Activated T-cell treated with anti-CD3 and anti-CD28 coated beads for 24 hours (primary cell): ENCODE measurements around the gene BIRC7.
"Not testable (repeated sequence)": the region's sequence is repeated elsewhere in the genome, so short reads cannot be mapped to it uniquely, and the experiment has no call there.

Experiments
- DNase-seq: peaks from one replicate; pipeline ENCODE4 v3.0.0-alpha.2; 2020; ENCODE audit warnings: low read depth

Gene BIRC7

DNA sequence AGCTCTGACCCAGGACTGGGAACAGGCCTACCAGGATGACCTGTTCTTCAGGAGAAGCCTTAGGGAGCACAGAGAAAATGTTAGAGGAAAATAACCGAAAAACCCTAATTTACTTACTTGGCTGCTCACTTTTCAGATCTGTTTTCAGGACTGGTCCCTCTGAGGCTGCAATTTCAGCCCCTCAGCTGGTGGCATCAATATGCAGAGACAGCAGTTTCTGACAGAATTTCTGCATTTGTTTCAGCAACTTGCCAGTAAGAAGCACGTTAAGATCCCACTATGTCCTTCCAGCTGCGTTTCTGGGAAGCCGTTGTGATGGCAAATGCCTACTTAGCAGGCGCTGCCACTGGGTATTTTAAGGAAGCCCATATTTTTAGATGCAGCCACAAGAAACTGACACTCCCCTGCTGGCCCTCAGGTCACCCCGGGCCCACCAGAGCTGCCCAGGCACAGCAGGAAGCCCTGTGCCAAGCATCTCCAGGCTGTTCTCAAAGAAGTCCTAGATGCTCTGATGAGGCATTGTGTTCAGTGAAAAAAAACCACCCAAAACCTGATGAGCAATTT, 27.3 kb upstream of the BIRC7 start:
- DNase-seq, result no peak

DNA sequence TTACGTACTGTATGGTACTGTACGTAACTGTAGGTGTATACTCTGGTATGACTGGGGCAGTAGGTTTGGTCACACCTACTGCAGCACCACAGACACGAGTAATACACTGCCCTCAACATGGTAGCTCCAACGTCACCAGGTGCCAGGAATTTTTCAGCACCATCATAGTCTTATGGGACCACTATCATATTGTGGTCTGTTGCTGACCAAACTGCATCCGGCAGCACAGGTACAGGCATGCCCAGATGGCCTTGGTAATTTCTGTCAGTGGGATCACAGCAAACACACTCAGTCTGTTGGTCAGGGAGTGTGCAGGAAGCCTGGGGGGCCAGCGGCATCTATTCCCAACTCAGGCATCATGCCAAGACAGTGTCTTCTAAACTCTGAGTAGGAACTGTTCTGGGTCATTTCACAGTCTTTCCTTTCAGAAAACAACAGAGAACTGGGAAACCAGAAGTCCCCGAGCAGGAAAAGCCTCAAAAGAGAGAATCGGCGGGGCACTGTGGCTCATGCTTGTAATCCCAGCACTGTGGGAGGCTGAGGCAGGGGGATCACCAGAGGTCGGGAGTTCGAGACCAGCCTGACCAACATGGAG, 25.6 kb upstream of the BIRC7 start:
- no peak for DNase-seq

DNA sequence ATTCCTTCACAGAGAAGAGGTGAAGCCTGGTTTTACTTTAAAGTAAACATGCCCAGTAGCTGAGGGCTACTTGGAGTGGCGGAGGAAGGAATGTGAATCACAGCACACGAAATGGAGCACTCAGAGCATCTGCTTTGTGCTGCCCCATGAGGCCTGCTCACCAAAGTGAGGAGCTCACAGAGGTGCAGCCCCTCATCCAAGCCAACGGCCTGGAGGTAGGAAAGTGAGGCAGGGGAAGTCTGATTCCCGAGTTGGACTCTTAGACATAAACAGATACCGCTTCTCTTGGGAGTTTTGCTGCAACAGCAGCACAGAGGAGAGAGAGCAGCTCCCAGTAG, 23.3 kb upstream of the BIRC7 start:
- DNase-seq, result no peak

DNA sequence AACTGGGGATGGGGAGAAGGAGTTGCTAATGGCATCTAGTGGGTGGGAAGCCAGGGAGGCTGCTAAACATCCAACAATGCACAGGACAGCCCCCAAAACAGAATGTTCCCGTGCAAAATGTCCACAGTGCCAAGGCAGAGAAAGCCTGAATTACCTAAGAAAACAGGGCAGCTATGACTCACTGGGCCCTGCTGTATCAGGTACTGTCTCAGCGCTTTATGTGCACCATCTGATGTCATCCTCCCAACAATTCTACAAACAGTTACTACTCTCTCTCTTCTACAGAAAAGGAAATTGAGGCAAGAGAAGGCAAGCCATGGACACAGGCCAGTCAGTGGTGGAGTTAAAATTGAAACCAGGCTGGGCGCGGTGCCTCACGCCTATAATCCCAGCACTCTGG, 22.9 kb upstream of the BIRC7 start:
- DNase-seq, result no peak

DNA sequence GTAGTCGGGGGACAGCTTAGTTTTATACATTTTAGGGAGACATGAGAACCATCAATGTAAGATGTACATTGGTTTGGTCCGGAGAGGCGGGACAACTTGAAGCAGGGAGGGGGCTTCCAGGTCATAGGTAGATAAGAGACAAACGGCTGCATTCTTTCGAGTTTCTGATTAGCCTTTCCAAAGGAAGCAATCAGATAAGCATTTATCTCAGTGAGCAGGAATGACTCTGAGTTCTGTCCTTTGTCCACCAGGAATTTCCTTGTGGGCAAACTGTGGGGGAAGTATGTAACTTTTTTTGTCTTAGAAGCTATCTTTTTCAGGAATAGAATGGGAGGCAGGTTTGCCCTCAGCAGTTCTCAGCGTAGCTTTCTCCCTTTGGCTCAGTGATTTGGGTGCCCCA, 21.2 kb upstream of the BIRC7 start:
- no peak for DNase-seq

DNA sequence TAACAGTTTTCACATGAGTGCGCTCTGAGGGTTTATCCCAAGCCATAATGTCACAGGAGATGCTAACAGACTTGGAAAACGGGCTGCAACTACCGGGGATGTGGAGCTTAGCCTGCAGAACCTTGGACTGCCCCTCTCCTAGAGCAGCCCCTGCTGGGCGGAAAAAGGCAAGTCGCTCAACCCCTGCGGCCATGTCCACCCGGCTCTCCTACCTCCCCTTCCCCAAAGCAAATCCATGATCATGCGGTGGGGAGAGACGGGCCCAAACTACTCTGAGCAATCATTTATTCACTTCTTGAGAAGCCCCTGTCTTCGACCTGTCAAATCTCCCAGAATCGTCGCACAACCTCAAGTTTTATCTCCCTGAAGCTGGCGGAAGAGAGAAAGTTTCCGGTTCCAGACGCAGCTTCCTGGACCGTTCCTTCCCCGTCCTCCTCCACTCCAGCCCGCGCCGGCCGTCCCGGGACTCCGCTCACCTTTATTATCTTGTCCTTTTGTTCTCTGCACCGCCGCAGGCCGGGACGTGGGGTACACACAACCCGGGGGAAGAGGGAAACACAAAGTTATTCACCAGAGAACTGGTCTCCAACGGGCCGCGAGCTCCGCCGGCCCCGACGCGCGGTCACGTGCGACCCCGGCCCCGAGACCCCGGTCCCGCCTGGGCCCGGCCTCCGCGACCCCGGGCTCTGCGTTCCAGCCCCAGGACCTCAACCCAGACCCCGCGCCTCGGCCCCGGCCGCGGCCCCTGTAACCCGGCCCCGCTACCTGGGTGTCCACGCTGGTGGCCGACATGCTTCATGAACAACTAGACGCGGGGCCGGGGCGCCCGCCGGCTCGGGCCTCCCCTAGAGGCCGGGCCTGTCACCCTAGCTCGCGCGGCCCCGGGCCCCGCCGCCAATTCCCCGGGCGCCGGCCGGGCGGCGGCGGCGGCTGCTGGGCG, 20.3 kb upstream of the BIRC7 start:
- DNase-seq, result no peak

DNA sequence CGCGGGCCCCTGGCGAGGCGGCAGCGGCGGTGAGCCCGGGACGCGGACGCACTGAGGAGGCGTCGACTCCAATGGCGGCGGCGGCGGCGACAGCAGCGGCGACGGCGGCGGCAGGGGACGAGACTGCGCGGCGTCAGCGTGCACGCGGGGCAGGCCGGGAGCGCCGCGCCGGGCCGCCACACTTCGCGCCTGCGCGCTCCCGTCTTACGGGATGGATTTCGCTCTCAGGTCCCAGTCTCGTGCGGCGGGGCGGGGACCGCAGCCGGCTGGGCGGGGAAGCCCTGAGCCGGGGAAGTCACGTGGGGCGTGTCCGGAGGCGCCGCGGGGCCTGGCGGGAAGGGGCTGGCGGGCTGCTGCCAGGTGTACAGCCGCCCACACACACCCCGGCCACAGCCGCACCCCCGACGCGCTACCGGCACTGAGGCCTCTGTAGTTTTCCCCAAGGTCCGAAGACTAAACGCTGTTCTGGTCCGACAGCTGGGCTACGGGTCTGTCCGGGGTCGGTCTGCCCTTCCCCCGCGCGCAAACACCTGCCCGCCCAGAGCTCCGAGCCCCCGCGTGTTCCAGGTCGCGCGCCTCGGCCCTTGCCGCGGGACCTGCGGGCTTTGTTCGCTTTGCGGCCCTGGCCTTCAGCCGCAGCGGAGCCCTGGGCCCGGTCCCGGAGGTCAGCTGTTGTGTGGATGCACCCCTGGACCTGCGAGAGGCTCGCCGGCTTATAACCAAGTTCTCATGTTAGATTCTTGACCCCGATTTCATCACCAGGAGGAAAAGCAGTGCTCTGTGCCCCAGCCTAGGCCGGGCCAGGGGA, 19.5 kb upstream of the BIRC7 start, which contains the start of gene YTHDF1:
TSS of gene YTHDF1 (minus strand) at position 91 of the 808 bp plus-strand sequence. CDS start 239 bp downstream, outside the sequence.
- peak; percentile 95 for DNase-seq

DNA sequence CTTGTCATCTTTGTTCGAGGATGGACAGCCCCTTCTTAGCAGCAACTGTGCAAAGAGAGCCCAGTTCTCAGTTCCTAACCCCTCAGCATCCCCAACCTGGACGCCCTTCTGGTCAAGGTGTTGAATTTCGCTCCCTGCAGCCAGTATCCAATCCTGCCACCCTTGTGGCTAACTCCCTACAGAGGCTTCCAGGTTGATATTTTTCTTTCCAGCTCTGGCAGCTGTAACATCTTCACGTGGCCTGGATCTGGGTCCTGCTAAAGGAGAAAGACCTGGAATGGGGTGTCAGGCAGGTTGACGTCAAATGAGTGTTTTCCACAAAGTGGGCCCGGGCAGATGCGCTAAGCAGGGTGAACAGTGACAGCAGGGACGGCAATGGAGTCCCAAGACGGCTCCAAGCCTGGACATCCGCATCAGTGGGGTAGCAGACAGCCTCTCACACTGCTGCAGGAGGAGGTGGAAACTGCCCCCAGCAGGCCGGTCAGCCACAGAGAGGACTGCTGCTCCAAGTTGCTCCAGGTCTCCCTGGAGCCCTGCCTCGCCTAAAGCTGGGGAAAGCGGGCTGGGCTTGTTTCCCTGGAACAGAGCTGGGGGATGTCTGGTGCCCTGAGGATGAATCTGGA, 18.7 kb upstream of the BIRC7 start:
- no peak for DNase-seq

DNA sequence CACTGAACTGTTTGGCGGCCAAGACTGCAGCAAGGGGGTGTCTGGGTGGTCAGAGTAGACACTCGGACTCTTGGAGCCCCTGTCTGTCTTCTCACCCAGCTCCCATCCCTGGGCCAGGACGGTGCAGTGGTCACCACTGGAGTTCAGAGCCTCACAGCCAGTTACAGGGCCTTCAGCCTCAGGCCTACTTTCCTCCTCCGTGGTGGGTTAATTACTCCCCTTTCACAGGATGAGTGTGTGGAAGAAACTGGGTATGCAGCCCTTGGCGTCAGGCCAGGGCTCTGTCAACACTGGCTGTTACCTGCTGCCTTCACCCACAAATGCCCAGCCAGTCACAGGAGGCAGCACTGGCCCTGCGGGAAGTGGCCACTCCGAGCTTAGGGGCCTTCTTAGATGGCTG, 18.0 kb upstream of the BIRC7 start:
- no peak for DNase-seq

DNA sequence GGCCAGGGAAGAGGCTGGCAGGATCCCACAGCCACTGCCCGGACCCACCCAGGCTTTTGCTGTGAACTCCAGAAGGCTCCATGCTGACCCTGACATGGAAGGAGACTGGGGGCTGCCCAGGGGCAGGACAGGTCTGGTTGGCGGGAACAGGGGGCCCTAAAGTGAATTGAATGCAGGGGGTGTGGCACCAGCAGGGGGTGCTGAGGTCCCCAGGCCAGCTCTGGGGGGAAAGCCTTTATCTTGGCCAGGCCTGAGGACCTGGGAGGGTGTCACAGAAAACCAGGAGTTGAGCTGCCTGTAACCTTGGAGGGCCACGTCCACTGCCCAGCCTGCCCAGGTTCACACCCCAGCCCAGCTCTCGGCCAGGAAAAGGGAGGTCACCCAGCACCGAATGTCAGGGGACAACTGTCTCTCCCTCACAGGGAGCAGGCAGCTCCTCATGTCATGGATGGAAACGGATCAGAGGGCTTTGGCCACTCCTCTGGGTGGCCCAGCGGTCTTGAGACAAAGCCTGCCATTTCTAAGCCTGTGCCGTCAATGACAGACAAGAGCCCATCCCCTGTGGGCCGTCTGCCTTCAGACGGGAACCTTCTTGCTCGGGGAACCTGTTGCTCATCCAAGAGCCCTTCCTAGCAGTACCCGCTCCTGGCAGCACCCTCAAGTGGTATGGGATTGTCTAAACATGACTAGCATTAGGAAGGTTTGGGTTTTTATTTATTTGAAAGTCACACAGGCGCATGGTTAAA, 16.8 kb upstream of the BIRC7 start:
- no peak for DNase-seq

DNA sequence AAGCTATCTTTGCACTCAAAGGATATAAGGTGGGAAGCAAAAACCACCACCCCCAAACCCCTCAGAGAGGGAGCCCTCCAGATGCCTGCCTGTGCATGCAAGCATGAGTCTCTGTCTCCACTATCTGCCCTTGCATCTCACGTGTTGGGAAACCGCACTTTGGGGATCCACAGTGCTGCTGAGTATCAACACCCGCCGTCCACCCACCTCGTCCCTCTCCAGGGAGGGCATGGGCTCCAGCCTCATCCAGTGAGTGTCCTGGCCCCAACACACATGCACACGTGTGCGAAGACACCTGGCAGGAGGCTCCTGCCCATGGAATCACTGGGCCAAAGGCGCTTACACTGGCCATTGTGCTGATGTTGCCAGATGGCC, 16.3 kb upstream of the BIRC7 start:
- no peak for DNase-seq

DNA sequence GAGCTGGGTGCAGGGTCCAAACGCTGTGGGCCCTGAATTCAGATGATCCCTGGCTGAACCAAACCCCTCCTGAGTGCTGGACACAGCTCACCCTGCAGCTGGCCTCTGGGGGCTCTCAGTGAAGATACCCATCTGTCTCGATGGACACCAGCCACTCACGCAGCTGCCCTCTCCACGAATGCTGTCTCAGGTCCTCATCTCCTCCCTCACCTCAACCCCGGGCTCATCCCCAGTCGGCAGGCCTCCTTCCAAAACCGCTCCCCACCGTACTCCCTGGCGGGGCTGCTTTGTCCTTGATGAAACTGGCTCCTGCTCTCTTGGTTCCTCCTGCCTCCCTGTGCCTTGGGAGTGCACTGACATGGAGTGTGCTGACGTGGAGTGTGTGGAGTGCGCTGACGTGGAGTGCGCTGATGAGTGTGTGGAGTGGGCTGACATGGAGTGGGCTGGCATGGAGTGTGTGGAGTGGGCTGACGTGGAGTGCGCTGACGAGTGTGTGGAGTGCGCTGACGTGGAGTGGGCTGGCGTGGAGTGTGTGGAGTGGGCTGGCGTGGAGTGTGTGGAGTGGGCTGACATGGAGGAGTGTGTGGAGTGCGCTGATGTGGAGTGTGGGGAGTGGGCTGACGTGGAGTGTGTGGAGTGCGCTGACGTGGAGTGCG, 15.7 kb upstream of the BIRC7 start:
- no peak for DNase-seq

DNA sequence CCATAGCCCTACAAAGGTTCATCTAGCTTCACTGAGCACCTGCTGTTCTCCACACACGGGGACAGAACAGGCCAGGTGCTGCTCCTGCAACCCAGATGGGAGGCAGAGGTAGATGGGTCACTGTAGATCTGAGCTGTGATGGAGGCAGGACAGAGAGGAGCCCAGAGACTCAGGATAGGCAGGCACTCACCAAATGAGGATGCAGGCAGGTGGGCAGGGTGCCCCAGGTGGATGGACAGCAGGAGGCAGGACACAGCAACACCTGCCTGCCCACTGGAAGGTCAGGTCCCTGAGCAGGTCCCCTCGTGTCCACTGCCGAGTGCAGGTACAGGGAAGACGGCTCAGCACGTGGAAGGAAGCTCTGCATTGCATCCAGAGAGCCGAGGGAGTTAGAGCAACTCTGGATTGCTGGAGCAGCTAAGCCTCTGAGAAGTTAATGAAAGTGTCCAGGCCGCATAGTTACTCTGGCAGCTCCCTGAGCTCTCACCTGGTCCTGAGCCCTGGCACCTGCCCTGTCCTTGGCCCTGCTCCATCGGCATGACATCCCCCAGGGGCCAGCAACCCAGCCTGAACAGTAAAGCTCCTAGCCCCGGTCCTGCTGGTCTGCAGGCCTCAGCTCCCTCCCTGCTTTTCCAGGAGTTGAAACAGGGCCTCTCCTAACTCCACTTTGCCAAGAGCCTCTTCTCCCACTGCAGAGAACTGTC, 14.9 kb upstream of the BIRC7 start:
- DNase-seq, result no peak

DNA sequence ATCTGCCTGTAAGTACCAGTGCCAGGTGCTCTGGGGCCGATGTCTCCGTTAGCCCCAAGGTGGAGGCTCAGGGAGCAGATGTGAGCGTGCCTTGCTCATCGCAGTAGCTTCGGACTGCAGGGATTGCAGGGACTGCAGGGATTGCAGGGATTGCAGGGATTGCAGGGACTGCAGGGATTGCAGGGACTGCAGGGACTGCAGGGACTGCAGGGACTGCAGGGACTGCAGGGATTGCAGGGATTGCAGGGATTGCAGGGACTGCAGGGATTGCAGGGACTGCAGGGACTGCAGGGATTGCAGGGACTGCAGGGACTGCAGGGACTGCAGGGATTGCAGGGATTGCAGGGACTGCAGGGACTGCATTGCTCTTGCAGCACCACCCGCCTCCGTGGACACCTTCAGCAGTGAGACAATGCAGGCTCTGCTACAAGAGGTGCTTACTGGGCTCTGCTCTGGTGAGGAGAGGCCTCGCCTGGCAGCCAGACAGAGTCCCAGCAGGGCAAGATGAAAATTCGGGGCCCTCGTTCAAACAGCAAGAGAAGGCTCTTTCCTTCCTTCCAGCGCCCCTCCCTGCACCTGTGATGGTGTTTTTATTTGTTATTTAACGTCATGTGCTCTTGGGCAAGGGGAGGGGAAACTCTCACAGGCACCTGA, 14.2 kb upstream of the BIRC7 start:
- not testable (repeated sequence) for DNase-seq

DNA sequence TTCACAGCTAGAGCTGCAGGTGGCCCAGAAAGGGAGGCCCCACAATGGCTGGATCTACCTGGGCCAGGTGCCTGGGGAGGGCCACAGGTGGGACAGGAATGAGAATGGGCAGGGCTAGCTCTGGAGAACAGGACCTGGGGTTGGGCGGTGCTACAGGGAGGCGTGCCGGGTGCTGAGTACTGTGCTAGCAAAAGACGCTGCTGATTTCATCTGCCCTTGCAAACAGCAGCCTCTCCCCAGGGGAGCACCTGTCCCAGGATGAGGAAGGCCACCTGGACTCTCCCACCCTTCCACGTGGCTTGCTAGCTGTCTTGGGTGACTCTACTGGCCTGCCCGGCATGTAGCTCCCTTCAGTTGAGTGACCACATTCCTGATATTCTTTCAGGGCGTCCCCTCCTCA, 13.2 kb upstream of the BIRC7 start:
- DNase-seq, result no peak

DNA sequence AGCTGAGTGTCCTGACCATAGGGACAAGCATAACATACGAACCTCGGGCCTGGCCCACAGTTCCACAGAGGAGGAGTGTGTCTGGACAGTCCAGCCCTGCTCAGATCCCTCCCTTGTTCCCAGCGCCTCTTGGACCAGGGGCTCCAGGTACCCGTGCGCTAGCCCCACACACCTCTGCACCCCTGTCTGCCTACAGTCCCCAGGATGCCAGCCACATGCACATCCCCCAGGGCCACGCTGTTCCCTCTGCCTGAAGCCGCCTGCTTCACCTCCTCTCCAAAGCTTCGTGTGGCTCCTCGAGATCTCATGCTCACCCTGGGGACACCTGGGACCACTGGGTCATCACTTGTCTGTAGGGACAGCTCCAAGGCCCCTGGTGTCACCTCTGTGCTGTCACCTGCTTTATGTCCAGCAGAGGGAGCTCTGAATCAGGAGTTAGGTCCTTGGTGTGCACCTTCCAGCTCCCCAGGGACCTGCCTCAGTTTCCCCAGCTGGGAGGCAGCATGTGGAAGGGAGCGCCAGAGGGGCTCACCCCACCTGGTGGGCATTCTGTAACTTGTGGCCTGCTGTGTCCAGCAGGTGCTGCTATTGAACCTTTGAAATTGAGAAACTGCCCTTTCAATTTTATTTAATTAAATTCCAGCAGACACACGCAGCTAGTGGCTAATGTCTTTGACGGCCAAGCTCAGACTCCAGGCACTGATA, 12.4 kb upstream of the BIRC7 start:
- DNase-seq, result peak; percentile 38

DNA sequence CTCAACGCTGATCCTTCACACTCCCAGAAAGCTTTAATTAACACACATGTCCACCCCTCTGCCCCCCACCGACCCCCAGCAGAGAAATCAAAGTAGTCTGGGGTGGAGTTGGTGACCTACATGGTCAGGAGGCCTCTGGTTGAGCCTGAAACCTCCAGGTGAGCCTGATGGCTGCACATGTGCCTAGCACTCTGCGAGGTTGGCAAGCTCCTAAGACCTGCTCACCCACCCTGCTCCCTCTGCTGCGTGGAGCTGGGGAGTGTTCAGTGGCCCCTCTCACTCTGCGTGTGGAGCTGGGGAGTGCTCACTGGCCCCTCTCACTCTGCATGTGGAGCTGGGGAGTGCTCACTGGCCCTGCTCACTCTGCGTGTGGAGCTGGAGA, 11.9 kb upstream of the BIRC7 start:
- no peak for DNase-seq

DNA sequence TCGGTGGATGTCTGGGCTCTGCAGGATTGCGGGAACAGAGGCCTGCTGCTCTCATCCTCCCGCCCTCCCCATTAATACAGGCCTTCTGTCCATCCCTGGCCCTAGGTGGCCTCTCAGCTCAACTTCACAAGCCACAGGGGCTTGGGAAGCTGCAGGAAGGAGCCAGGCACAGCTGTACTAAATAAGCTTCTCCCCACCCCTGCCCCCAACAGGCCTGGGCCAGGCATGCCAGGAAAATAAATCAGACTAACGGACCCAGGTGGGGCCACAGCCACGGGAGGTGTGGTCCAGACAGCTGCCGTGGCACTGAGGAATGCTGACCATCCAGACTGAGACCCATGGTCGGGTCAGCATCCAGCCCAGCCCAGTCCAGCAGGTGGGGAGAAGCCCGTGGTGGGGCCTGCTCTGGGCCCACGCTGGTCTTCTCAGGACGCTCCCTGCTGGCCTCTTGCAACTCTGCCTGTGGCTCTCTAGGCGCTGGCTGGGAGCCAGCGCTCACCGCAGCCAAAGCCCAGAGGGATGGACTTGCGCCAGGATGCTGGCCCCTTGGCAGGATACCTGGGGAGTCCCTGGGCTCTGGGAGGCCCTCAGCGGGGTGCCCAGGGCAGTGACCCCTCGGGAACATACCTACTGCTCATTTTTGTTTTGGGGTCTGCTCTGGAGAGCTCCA, 11.2 kb upstream of the BIRC7 start:
- DNase-seq, result no peak

DNA sequence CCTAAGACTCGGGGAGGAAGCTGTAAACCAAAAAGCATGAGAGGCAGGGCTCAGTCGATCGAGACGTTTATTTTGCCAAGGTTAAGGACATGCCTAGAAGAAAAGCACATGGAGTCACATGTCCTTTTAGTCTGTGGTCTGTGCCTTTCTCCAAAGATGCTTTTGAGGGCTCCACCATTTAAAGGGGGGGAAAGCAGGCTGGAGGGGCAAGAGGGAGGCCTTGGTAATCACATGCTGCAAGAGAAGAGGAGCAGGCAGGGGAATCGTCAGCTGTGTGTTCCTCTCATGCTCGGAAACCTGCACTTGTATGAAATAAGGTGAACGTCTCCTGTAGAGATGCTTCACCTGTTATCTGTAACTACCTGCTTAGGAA, 10.6 kb upstream of the BIRC7 start:
- no peak for DNase-seq
